Peyer's patch (tissue), 4 donors: ENCODE measurements around the gene TLR7.

Experiments used
- CTCF ChIP-seq, 6 experiments: fragments of 450-650 bp in 4 of 6; fragments of 200-600 bp in 2 of 6; sonication (generic) in 1 of 6; IDR thresholded peaks; one replicate each; pipeline ENCODE4 v1.5.1; 2017 to 2019; ENCODE audit warnings: antibody characterized with exemption in 6 of 6, mild to moderate bottlenecking in 3 of 6, moderate library complexity in 1 of 6
- POLR2A ChIP-seq, 2 donors: fragments of 450-650 bp; IDR thresholded peaks; one replicate each; pipeline ENCODE4 v1.5.1; 2017; ENCODE audit warnings: antibody characterized with exemption in 2 of 2, mild to moderate bottlenecking in 2 of 2, moderate library complexity in 2 of 2

- TF ChIP-seq CTCF (IDR thresholded peaks at IDR 0.05): no peak
- TF ChIP-seq POLR2A (IDR thresholded peaks at IDR 0.05): no peak
Measured at GRCh38 chrX:12865359-12865758, 1.5 kb upstream of the TLR7 start.
